ENCODE data around the gene FRZB.

FRZB gene, protein sequence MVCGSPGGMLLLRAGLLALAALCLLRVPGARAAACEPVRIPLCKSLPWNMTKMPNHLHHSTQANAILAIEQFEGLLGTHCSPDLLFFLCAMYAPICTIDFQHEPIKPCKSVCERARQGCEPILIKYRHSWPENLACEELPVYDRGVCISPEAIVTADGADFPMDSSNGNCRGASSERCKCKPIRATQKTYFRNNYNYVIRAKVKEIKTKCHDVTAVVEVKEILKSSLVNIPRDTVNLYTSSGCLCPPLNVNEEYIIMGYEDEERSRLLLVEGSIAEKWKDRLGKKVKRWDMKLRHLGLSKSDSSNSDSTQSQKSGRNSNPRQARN

GRCh38 chr2:182866461-182867406 is at the start of gene FRZB:
Gene FRZB (minus strand): TSS chr2:182866637. CDS start chr2:182866552, 85 bp downstream.
- Histone ChIP-seq H3K36me3 (ENCODE audit: control insufficient read depth in 1 of 2, insufficient read depth in 2 of 2, low read length in 2 of 2) (no peaks in the 10 kb centered on the region), H3K27ac (ENCODE audit: low read depth, low read length) (no peak within 1 kb of the TSS), H3K27me3 (ENCODE audit: control insufficient read depth in 1 of 2, insufficient read depth in 2 of 2, low read length in 2 of 2) (peaks cover 6 to 12% of the 10 kb centered on the region in 2 donors), H3K4me1 (ENCODE audit: control insufficient read depth in 1 of 2, insufficient read depth in 2 of 2, low read length in 2 of 2) (peaks cover 11 to 14% of the 10 kb centered on the region in 2 donors), H3K4me3 (ENCODE audit: low read depth in 1 of 2, low read length in 2 of 2) (peak within 1 kb of the TSS; percentile 64 to 68), H3K9ac (ENCODE audit: low read depth in 1 of 2, low read length in 2 of 2) (no peak within 1 kb of the TSS), H3K9me3 (ENCODE audit: control insufficient read depth in 1 of 2, low read length in 2 of 2) (no peaks in the 10 kb centered on the region)

- Histone ChIP-seq H3K9ac (ENCODE audit: low read depth in 1 of 2, low read length in 2 of 2) (no peak overlapping the region), H3K9me3 (ENCODE audit: control insufficient read depth in 1 of 2, low read length in 2 of 2) (no peaks in the 10 kb centered on the region), H3K27ac (ENCODE audit: low read depth, low read length) (no peak overlapping the region), H3K4me3 (ENCODE audit: low read depth in 1 of 2, low read length in 2 of 2) (no peak overlapping the region), H3K27me3 (ENCODE audit: control insufficient read depth in 1 of 2, insufficient read depth in 2 of 2, low read length in 2 of 2) (no peaks in the 10 kb centered on the region), H3K4me1 (ENCODE audit: control insufficient read depth in 1 of 2, insufficient read depth in 2 of 2, low read length in 2 of 2) (no peaks in the 10 kb centered on the region), H3K36me3 (ENCODE audit: control insufficient read depth in 1 of 2, insufficient read depth in 2 of 2, low read length in 2 of 2) (peaks cover 10 to 11% of the 10 kb centered on the region in 2 donors)
Measured at GRCh38 chr2:182915369-182916326, 49.2 kb upstream of the FRZB start.

DNA sequence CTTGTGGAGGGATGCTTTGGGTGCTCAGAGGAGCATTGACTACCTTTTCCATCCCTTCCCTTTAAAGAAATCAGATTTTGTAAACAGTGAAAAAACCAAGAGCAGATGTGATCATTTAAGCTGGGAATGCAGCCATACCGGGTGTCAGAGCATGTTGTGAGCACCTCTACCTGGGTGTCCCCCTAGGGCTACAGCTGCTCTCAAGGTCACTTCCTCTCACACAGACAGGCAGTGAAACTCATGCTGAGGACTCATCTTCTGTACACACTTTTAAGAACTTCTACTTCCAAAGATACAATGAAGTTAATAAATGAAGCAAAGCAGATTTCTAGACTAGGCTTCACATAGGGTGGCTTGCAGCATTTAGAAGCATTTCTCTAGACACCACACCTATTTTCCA is 48.4 kb upstream of the FRZB start:
- Histone ChIP-seq H3K9ac (ENCODE audit: low read depth in 1 of 2, low read length in 2 of 2) (no peak overlapping the region), H3K27me3 (ENCODE audit: control insufficient read depth in 1 of 2, insufficient read depth in 2 of 2, low read length in 2 of 2) (no peaks in the 10 kb centered on the region), H3K4me1 (ENCODE audit: control insufficient read depth in 1 of 2, insufficient read depth in 2 of 2, low read length in 2 of 2) (no peaks in the 10 kb centered on the region), H3K36me3 (ENCODE audit: control insufficient read depth in 1 of 2, insufficient read depth in 2 of 2, low read length in 2 of 2) (peaks cover 16 to 18% of the 10 kb centered on the region in 2 donors), H3K27ac (ENCODE audit: low read depth, low read length) (no peak overlapping the region), H3K4me3 (ENCODE audit: low read depth in 1 of 2, low read length in 2 of 2) (no peak overlapping the region), H3K9me3 (ENCODE audit: control insufficient read depth in 1 of 2, low read length in 2 of 2) (no peaks in the 10 kb centered on the region)

GRCh38 chr2:182913064-182913463 is 46.6 kb upstream of the FRZB start:
- Histone ChIP-seq H3K9ac (ENCODE audit: low read depth in 1 of 2, low read length in 2 of 2) (no peak overlapping the region), H3K4me1 (ENCODE audit: control insufficient read depth in 1 of 2, insufficient read depth in 2 of 2, low read length in 2 of 2) (no peaks in the 10 kb centered on the region), H3K36me3 (ENCODE audit: control insufficient read depth in 1 of 2, insufficient read depth in 2 of 2, low read length in 2 of 2) (peaks cover 15 to 24% of the 10 kb centered on the region in 2 donors), H3K27ac (ENCODE audit: low read depth, low read length) (no peak overlapping the region), H3K9me3 (ENCODE audit: control insufficient read depth in 1 of 2, low read length in 2 of 2) (no peaks in the 10 kb centered on the region), H3K4me3 (ENCODE audit: low read depth in 1 of 2, low read length in 2 of 2) (no peak overlapping the region), H3K27me3 (ENCODE audit: control insufficient read depth in 1 of 2, insufficient read depth in 2 of 2, low read length in 2 of 2) (no peaks in the 10 kb centered on the region)

- H3K27ac ChIP-seq (ENCODE audit: low read depth, low read length): no peak overlapping the region
- no peaks in the 10 kb centered on the region for H3K4me1 ChIP-seq (ENCODE audit: control insufficient read depth in 1 of 2, insufficient read depth in 2 of 2, low read length in 2 of 2)
- H3K4me3 ChIP-seq (ENCODE audit: low read depth in 1 of 2, low read length in 2 of 2): no peak overlapping the region
- H3K9me3 ChIP-seq (ENCODE audit: control insufficient read depth in 1 of 2, low read length in 2 of 2): no peaks in the 10 kb centered on the region
- no peak overlapping the region for H3K9ac ChIP-seq (ENCODE audit: low read depth in 1 of 2, low read length in 2 of 2)
- H3K27me3 ChIP-seq (ENCODE audit: control insufficient read depth in 1 of 2, insufficient read depth in 2 of 2, low read length in 2 of 2): no peaks in the 10 kb centered on the region
- H3K36me3 ChIP-seq (ENCODE audit: control insufficient read depth in 1 of 2, insufficient read depth in 2 of 2, low read length in 2 of 2): peaks cover 15 to 24% of the 10 kb centered on the region in 2 donors
Measured at GRCh38 chr2:182912518-182912915, 46.1 kb upstream of the FRZB start.

GRCh38 chr2:182911813-182912517 is 45.5 kb upstream of the FRZB start:
- Histone ChIP-seq H3K9ac (ENCODE audit: low read depth in 1 of 2, low read length in 2 of 2) (no peak overlapping the region), H3K9me3 (ENCODE audit: control insufficient read depth in 1 of 2, low read length in 2 of 2) (no peaks in the 10 kb centered on the region), H3K27me3 (ENCODE audit: control insufficient read depth in 1 of 2, insufficient read depth in 2 of 2, low read length in 2 of 2) (no peaks in the 10 kb centered on the region), H3K27ac (ENCODE audit: low read depth, low read length) (no peak overlapping the region), H3K4me3 (ENCODE audit: low read depth in 1 of 2, low read length in 2 of 2) (no peak overlapping the region), H3K36me3 (ENCODE audit: control insufficient read depth in 1 of 2, insufficient read depth in 2 of 2, low read length in 2 of 2) (peaks cover 15 to 27% of the 10 kb centered on the region in 2 donors), H3K4me1 (ENCODE audit: control insufficient read depth in 1 of 2, insufficient read depth in 2 of 2, low read length in 2 of 2) (no peaks in the 10 kb centered on the region)

- peaks cover 15 to 22% of the 10 kb centered on the region in 2 donors for H3K36me3 ChIP-seq (ENCODE audit: control insufficient read depth in 1 of 2, insufficient read depth in 2 of 2, low read length in 2 of 2)
Measured at GRCh38 chr2:182910965-182911364, 44.5 kb upstream of the FRZB start.

GRCh38 chr2:182907081-182907830 is 40.8 kb upstream of the FRZB start:
- H3K27me3 ChIP-seq (ENCODE audit: control insufficient read depth in 1 of 2, insufficient read depth in 2 of 2, low read length in 2 of 2): no peaks in the 10 kb centered on the region
- H3K36me3 ChIP-seq (ENCODE audit: control insufficient read depth in 1 of 2, insufficient read depth in 2 of 2, low read length in 2 of 2): peaks cover 9 to 18% of the 10 kb centered on the region in 2 donors
- H3K9me3 ChIP-seq (ENCODE audit: control insufficient read depth in 1 of 2, low read length in 2 of 2): no peaks in the 10 kb centered on the region
- no peak overlapping the region for H3K9ac ChIP-seq (ENCODE audit: low read depth in 1 of 2, low read length in 2 of 2)
- no peaks in the 10 kb centered on the region for H3K4me1 ChIP-seq (ENCODE audit: control insufficient read depth in 1 of 2, insufficient read depth in 2 of 2, low read length in 2 of 2)
- no peak overlapping the region for H3K4me3 ChIP-seq (ENCODE audit: low read depth in 1 of 2, low read length in 2 of 2)
- H3K27ac ChIP-seq (ENCODE audit: low read depth, low read length): no peak overlapping the region

More at GRCh38 chr2:182910965-182911364, 44.5 kb upstream of the FRZB start:
- no peak overlapping the region for H3K27ac ChIP-seq (ENCODE audit: low read depth, low read length)
- H3K27me3 ChIP-seq (ENCODE audit: control insufficient read depth in 1 of 2, insufficient read depth in 2 of 2, low read length in 2 of 2): no peaks in the 10 kb centered on the region
- no peak overlapping the region for H3K4me3 ChIP-seq (ENCODE audit: low read depth in 1 of 2, low read length in 2 of 2)
- H3K4me1 ChIP-seq (ENCODE audit: control insufficient read depth in 1 of 2, insufficient read depth in 2 of 2, low read length in 2 of 2): no peaks in the 10 kb centered on the region
- H3K9me3 ChIP-seq (ENCODE audit: control insufficient read depth in 1 of 2, low read length in 2 of 2): no peaks in the 10 kb centered on the region
- no peak overlapping the region for H3K9ac ChIP-seq (ENCODE audit: low read depth in 1 of 2, low read length in 2 of 2)

GRCh38 chr2:182906454-182906853 is 40.0 kb upstream of the FRZB start:
- no peak overlapping the region for H3K9ac ChIP-seq (ENCODE audit: low read depth in 1 of 2, low read length in 2 of 2)
- H3K9me3 ChIP-seq (ENCODE audit: control insufficient read depth in 1 of 2, low read length in 2 of 2): no peaks in the 10 kb centered on the region
- no peaks in the 10 kb centered on the region for H3K27me3 ChIP-seq (ENCODE audit: control insufficient read depth in 1 of 2, insufficient read depth in 2 of 2, low read length in 2 of 2)
- H3K27ac ChIP-seq (ENCODE audit: low read depth, low read length): no peak overlapping the region
- H3K36me3 ChIP-seq (ENCODE audit: control insufficient read depth in 1 of 2, insufficient read depth in 2 of 2, low read length in 2 of 2): peaks cover 9 to 18% of the 10 kb centered on the region in 2 donors
- no peak overlapping the region for H3K4me3 ChIP-seq (ENCODE audit: low read depth in 1 of 2, low read length in 2 of 2)
- no peaks in the 10 kb centered on the region for H3K4me1 ChIP-seq (ENCODE audit: control insufficient read depth in 1 of 2, insufficient read depth in 2 of 2, low read length in 2 of 2)

Data from duodenal mucosa (tissue), 2 donors.